Mucosa of descending colon (tissue), 3 donors: Measurements from ENCODE around the gene HOXD11. TPM values are rescaled to one million over a fixed set of nuclear protein-coding genes. Genes with fewer than 3 reads are reported as not detected.
A peak's percentile ranks its signal among the peaks of the same experiment; 100 is the strongest.

Source experiments
- ATAC-seq: fragments of 200-7000 bp; cut with Tn5 transposase; one replicate; pipeline ENCODE4 v1.9.1; 2020; ENCODE audit warnings: mild to moderate bottlenecking, moderate library complexity
- DNase-seq, 3 donors: peaks; one replicate each; pipeline ENCODE4 v3.0.0-alpha.2; 2020
- H3K36me3 ChIP-seq: fragments of 200-600 bp; one replicate; pipeline ENCODE4 v1.8.0; 2021; ENCODE audit warnings: low read depth, mild to moderate bottlenecking
- H3K4me1 ChIP-seq: fragments of 200-600 bp; one replicate; pipeline ENCODE4 v1.8.0; 2021; ENCODE audit warnings: low read depth, mild to moderate bottlenecking
- H3K4me3 ChIP-seq: fragments of 200-600 bp; one replicate; pipeline ENCODE4 v1.8.0; 2021; ENCODE audit warnings: mild to moderate bottlenecking
- H3K9me3 ChIP-seq: fragments of 200-600 bp; one replicate; pipeline ENCODE4 v1.8.0; 2021; ENCODE audit warnings: mild to moderate bottlenecking
- CTCF ChIP-seq: fragments of 200-600 bp; IDR thresholded peaks from one replicate; pipeline ENCODE4 v1.8.0; 2022; ENCODE audit warnings: antibody characterized with exemption, mild to moderate bottlenecking
- intact Hi-C, 2 donors: fragments of 100-400 bp; cut with DNase I in 1 of 2; cut with micrococcal nuclease in 1 of 2; formaldehyde crosslinking; loops; one replicate each; pipeline versions ENCODE4 v1.11.0 to v1.11.1; 2022; cut with DNase I, micrococcal nuclease
- total RNA-seq, 3 donors: library from RNA; stranded (reverse); fragmentation: NEBNext Ultra II Directional in 2 of 3; extraction: Animal tissue kit (Norgen Biotek cat#: 25700) in 2 of 3; gene quantifications; one replicate each; pipeline versions ENCODE4 v1.2.1 to v1.2.4, GENCODE V29; 2021 to 2023
- donor health status: DM: no; HTN: no; CAD: no; lungs with moderate emphysema.
- donor health status: DM: no; HTN: no; CAD: no.
- donor health status: DM: no; HTN: yes; CAD: no.

HOXD11 gene
- total RNA-seq, 3 donors from 2014 or later = 1.2 to 2.1 (median 2.1) TPM

GRCh38 chr2:176138923-176139660 is 32.0 kb downstream of the HOXD11 start:
- TF ChIP-seq CTCF = no peak
- Histone ChIP-seq H3K9me3 (no peaks in the 10 kb centered on the region), H3K4me3 (no peak overlapping the region), H3K4me1 (peaks cover 6% of the 10 kb centered on the region), H3K36me3 (no peaks in the 10 kb centered on the region)
- ATAC-seq = no peak
- intact Hi-C loops = no loop called here
- DNase-seq = no peak

- TF ChIP-seq CTCF = no peak
- H3K9me3 ChIP-seq = no peaks in the 10 kb centered on the region
- H3K4me3 ChIP-seq = no peak overlapping the region
- no peaks in the 10 kb centered on the region for H3K36me3 ChIP-seq
- ATAC-seq (no peak), DNase-seq (peak in 1 of 3 donors; percentile 38)
- peaks cover 6% of the 10 kb centered on the region for H3K4me1 ChIP-seq
- intact Hi-C loops = loop anchor here (2.0 to 10.0 kb wide), 6 partner anchors 145 to 685 kb away; no protein-coding TSS in a partner anchor
These were observed 32.8 kb downstream of the HOXD11 start for GRCh38 chr2:176139661-176140512.

- intact Hi-C loops = loop anchor here (2.0 to 10.0 kb wide), 6 partner anchors 144 to 684 kb away; no protein-coding TSS in a partner anchor
- peak; percentile 83 for TF ChIP-seq CTCF
- H3K9me3 ChIP-seq = no peaks in the 10 kb centered on the region
- peak; percentile 83 for ATAC-seq
- H3K36me3 ChIP-seq = no peaks in the 10 kb centered on the region
- H3K4me1 ChIP-seq = peaks cover 7% of the 10 kb centered on the region
- H3K4me3 ChIP-seq = peak overlapping the region; percentile 10
- peak in 2 of 3 donors; percentile 76 to 87 for DNase-seq
These were observed 33.6 kb downstream of the HOXD11 start for GRCh38 chr2:176140513-176141317.

- no peak for DNase-seq
- no peak overlapping the region for H3K4me3 ChIP-seq
- no peak for TF ChIP-seq CTCF
- no peaks in the 10 kb centered on the region for H3K36me3 ChIP-seq
- intact Hi-C loops = loop anchor here (5.0 to 10.0 kb wide), 5 partner anchors 143 to 683 kb away; no protein-coding TSS in a partner anchor
- ATAC-seq = no peak
- no peaks in the 10 kb centered on the region for H3K9me3 ChIP-seq
- peaks cover 16% of the 10 kb centered on the region for H3K4me1 ChIP-seq
These were observed 35.2 kb downstream of the HOXD11 start for GRCh38 chr2:176142281-176142680.
